Activated CD8-positive, alpha-beta memory T cell treated with anti-CD3 and anti-CD28 coated beads, Interleukin-2, amount 50 U/mL, for 4 hours (primary cell): ENCODE data around the gene CPED1.
"Not testable (repeated sequence)": the region's sequence is repeated elsewhere in the genome, so short reads cannot be mapped to it uniquely, and the experiment has no call there.

ENCODE experiments used
- DNase-seq: peaks from one replicate; pipeline ENCODE4 v3.0.0-alpha.2; 2020

Gene CPED1

GRCh38 chr7:121158665-121159064 is 170.2 kb downstream of the CPED1 start:
- no peak for DNase-seq

GRCh38 chr7:121159553-121159952 is 171.0 kb downstream of the CPED1 start:
- DNase-seq, result no peak

- DNase-seq, result no peak
Measured at GRCh38 chr7:121160150-121161008, 171.9 kb downstream of the CPED1 start.

GRCh38 chr7:121163699-121164098 is 175.2 kb downstream of the CPED1 start:
- no peak for DNase-seq

- DNase-seq, result no peak
Measured at GRCh38 chr7:121164247-121164646, 175.7 kb downstream of the CPED1 start.

- no peak for DNase-seq
Measured at GRCh38 chr7:121166916-121167315, 178.4 kb downstream of the CPED1 start.

- no peak for DNase-seq
Measured at GRCh38 chr7:121167971-121168370, 179.5 kb downstream of the CPED1 start.

GRCh38 chr7:121169469-121169868 is 181.0 kb downstream of the CPED1 start:
- DNase-seq, result no peak

GRCh38 chr7:121172484-121172883 is 184.0 kb downstream of the CPED1 start:
- DNase-seq, result no peak

GRCh38 chr7:121175826-121176225 is 187.3 kb downstream of the CPED1 start:
- no peak for DNase-seq

GRCh38 chr7:121178452-121178851 is 189.9 kb downstream of the CPED1 start:
- no peak for DNase-seq

- no peak for DNase-seq
Measured at GRCh38 chr7:121178869-121179497, 190.5 kb downstream of the CPED1 start.

GRCh38 chr7:121180436-121181063 is 192.0 kb downstream of the CPED1 start:
- no peak for DNase-seq

- DNase-seq, result no peak
Measured at GRCh38 chr7:121181357-121181756, 192.8 kb downstream of the CPED1 start.

GRCh38 chr7:121182281-121182680 is 193.8 kb downstream of the CPED1 start:
- no peak for DNase-seq

GRCh38 chr7:121182902-121183301 is 194.4 kb downstream of the CPED1 start:
- DNase-seq, result no peak

GRCh38 chr7:121183883-121184282 is 195.4 kb downstream of the CPED1 start:
- not testable (repeated sequence) for DNase-seq

GRCh38 chr7:121186746-121187145 is 198.2 kb downstream of the CPED1 start:
- DNase-seq, result no peak

GRCh38 chr7:121187222-121187621 is 198.7 kb downstream of the CPED1 start:
- no peak for DNase-seq

- no peak for DNase-seq
Measured at GRCh38 chr7:121187676-121188075, 199.2 kb downstream of the CPED1 start.

- no peak for DNase-seq
Measured at GRCh38 chr7:121192834-121193233, 204.3 kb downstream of the CPED1 start.

- DNase-seq, result no peak
Measured at GRCh38 chr7:121195010-121195409, 206.5 kb downstream of the CPED1 start.

GRCh38 chr7:121195874-121196273 is 207.4 kb downstream of the CPED1 start:
- no peak for DNase-seq

GRCh38 chr7:121196286-121196685 is 207.8 kb downstream of the CPED1 start:
- no peak for DNase-seq
